Measurements from ENCODE around the gene GPATCH2. TPM values are rescaled to one million over a fixed set of nuclear protein-coding genes. Genes with fewer than 3 reads are reported as not detected.

The GPATCH2 gene
- total RNA-seq, 1 donor from 2014 or later = 18.4 TPM

DNA sequence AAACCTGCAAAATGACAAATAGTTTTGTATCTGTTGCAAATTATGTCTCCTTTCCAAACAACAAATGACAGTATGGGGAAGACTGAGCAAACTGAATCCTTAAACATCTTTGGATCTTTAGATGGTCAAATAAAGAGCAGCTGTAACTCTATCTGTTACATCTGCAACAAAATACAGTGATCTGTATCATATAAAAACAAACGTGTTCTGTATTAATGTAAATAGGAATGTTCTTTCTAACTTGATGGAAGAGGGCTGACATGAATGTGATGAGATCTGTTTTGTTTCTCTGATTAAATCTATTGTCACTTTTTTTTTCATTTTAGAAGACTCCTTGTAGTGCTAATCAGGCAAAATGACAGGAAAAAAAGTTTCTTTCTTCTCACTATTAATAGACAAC lies 159.5 kb downstream of the GPATCH2 start:
- ATAC-seq (no peak), DNase-seq (ENCODE audit: low spot score) (no peak)
- intact Hi-C loops (cut with DNase I) = no loop called here

DNA sequence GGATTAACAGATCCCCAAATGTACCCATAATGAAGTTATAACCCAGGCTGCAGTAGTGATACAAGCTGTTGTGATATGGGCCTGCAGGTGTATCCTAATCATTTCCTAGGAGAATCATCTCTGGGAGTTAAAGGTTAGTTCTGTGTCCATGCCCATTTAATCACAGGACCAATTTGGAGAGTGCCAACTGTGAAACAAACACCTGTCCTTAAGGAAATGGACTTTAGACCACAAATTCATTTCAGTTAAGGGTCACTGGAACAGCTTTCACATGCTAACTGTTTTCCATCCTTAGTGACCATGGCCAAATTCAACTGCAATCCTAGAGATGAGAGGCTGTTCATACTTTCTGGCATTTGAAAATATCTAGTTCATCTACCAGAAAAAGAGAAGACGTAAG lies 160.9 kb downstream of the GPATCH2 start:
- DNase-seq (ENCODE audit: low spot score) (no peak), ATAC-seq (no peak)
- intact Hi-C loops (cut with DNase I) = no loop called here

DNA sequence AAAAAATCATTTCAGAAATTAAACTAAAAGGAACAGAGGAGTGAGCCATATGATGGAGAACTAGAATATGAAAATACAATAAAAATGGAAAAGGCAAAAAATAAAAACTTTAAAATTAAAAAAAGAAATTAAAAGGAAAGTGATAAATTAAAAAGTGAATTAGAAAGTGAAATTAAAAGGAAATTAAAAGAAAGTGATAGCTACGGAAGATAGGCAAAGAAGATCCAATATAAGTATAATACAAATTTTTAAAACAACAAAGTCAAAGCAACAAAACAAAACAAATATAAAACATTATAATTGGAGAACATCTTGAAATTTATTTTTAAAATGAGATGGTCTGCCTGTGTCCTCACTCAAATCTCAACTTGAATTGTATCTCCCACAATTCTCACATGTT lies 165.8 kb downstream of the GPATCH2 start:
- DNase-seq (ENCODE audit: low spot score) (no peak), ATAC-seq (no peak)
- intact Hi-C loops (cut with DNase I) = no loop called here

DNA sequence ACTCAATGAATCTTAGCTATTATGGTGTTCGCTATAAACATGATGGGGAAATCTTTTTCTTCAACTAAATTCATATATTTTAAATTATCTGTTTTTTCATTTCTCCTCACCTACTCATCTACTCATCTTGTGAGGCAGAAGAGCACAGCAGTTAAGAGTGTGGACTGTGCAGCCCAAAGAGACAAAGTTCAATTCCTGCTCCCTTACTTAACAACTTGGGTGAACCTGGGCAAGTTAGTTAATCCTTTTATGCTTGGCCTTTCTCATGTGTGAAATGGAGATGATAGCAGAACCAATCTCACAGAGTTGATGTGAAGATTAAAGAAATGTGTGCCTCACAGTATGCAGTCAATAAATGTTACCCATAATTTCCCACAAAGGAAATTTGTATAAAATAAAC lies 168.2 kb downstream of the GPATCH2 start:
- no peak for ATAC-seq
- no peak for DNase-seq (ENCODE audit: low spot score)
- intact Hi-C loops (cut with DNase I) = no loop called here

DNA sequence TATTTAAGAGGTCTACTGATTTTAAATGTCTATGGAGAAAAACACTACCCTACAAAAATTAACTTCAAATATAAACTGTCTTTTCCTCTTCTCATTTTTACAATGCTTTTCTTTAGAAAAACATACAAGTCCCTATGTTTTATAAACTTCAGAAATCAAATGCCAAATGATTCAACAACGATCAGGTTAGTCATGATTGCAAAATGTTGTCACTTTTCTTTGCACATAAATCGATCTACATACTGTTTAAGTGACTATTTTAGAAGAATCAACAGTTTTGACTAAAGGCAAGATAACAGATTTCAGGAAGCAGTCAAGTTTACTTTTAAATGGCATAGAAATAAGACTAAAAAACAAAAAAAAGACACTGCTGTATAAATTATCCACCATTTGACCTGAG lies 168.7 kb downstream of the GPATCH2 start:
- no peak for DNase-seq (ENCODE audit: low spot score)
- ATAC-seq = no peak
- intact Hi-C loops (cut with DNase I) = no loop called here

DNA sequence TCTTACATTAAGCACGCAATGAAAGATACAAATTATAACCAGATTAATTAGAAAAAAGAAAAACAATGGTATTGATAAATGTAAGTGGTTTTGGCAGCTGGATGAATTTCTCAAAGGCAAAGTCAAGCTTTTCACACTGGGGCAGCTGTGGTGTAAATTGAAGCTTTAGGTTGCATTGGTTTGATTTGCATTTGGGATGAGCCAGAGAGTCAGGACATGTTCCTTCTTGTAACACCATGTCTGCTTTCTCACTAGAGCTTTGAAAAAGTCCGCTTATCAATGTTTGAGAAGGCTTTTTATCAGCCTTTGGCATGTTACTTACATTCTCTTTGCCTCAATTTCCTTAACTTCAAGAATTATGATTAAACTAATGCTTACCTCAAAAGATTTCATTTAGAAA lies 173.9 kb downstream of the GPATCH2 start:
- intact Hi-C loops (cut with DNase I) = no loop called here
- DNase-seq (ENCODE audit: low spot score) (no peak), ATAC-seq (no peak)

DNA sequence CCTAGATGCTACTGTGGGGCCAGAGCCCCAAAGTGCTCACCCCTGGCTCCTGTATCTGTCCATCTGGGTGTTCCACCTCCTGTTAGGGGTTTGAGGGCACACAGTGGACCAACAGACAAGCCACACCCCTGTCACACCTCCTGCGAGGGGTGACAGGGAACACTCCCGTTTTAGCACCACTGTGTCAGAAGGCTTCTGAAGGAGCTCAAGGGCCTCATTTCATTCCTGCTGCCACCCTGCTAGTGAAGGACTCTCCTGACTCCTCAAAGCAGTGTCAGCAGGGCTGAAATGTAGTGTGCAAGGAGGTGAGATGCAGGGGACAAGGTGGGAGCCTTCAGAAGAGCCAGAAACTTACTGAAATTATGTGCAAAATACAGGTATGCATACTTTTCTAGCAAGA lies 174.6 kb downstream of the GPATCH2 start:
- intact Hi-C loops (cut with DNase I) = no loop called here
- no peak for DNase-seq (ENCODE audit: low spot score)
- no peak for ATAC-seq

DNA sequence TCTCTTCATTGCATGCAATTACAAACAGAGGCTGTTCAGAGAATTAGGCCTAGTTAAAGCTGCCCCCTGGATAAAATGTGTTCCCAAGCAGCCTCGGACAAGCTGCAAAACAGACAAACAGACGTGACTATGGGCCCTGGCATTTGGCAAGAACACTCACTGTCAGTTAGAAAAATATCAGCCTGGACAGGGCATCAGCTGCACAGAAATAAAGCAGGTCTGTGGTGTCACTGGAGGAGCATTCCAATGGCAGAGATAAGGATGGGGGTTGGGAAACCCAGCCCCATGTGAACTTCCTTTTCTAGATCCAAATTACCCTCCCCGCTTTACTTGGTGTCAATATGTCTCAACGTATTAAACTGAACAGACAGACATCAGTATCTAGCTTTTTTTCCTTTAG lies 177.1 kb downstream of the GPATCH2 start:
- intact Hi-C loops (cut with DNase I) = no loop called here
- DNase-seq (ENCODE audit: low spot score) (no peak), ATAC-seq (no peak)

DNA sequence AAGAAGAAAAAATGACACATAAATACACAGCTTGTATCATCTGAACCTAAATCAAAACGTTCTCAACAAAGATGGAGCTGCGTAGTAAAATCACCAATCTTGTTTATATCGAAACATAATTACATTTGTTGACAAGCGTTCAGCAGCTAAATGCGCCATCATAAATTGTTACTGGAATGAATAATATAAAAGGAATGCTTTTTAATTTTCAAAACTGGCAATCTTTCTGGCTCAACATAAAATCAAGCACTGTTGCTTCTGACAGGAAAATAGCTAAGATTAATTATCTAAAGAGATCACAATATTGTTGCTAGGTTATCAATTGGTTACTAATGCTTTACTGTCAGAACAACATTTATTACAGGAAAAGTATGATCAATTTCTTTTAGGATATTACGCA lies 181.5 kb downstream of the GPATCH2 start:
- ATAC-seq = no peak
- intact Hi-C loops (cut with DNase I) = no loop called here
- no peak for DNase-seq (ENCODE audit: low spot score)

DNA sequence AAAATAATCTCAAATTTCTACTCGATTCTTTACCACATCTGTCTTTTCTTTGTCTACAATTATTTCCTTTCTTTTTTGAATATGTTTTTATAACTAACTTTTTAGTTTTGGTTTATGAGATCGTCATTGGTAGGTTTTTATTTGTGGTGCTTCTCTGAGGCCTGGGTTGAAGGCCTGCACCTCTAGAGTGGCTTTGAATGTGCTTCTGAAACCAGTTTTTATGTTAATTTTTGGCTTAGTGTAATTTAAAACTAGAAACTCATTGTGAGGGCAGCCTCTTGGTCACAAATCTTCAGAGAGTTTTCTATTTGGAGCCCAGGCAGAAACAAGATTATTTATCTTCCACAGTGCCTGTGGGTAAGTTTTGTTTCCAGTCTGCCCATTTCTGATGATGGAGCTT lies 187.0 kb downstream of the GPATCH2 start:
- intact Hi-C loops (cut with DNase I) = no loop called here
- ATAC-seq (no peak), DNase-seq (ENCODE audit: low spot score) (no peak)

DNA sequence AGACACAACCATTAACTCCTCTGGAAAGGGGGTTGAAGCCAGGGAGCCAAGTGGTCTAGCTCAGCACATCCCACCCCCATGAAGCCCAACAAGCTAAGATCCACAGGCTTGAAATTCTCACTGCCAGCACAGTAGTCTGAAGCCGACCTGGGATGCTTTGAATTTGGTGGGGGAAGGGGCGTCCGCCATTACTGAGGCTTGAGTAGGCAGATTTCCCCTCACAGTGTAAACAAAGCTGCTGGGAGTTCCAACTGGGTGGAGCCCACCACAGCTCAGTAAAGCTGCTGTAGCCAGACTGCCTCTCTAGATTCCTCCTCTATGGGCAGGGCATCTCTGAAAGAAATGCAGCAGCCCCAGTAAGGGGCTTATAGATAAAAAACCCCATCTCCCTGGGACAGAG lies 193.5 kb downstream of the GPATCH2 start:
- ATAC-seq = no peak
- DNase-seq (ENCODE audit: low spot score) = no peak
- intact Hi-C loops (cut with DNase I) = no loop called here

DNA sequence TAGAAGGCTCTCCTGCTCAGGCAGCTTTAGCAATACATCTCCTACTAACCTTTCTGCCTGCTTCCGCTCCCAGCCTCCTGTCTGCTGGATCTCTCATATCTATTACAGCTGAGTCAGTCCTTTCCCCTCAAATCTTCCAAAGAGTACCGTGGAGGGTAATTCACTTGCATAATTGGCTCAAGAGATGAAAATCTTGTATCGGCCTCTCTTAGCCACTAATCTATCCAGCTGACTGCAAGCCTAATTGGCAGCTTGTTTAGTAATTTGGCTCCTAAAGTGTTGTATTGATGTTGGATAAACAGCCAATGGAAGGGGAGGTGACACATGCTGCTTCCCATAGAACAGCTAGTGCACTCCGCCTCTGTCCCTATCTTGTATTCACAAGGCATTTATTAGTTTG lies 195.7 kb downstream of the GPATCH2 start:
- intact Hi-C loops (cut with DNase I) = no loop called here
- ATAC-seq (no peak), DNase-seq (ENCODE audit: low spot score) (no peak)

DNA sequence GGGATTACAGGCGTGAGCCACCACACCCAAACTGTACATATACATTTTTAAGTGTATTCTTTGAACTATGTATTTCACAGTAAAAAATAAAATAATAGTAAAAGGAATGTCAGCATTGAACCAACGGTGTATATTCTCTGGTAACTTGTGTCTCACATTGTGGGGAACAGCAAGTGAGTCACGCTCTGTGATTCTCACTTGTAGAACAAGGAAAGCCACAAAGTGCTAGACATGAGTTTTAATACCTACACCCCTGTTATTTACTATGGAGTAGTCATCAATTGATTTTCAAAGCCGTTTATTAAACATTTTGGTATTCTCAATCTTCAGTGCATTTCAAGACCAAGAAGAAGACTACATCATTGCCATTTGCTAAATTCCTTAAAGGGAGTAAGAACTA lies 197.2 kb downstream of the GPATCH2 start:
- DNase-seq (ENCODE audit: low spot score) (no peak), ATAC-seq (no peak)
- intact Hi-C loops (cut with DNase I) = no loop called here

DNA sequence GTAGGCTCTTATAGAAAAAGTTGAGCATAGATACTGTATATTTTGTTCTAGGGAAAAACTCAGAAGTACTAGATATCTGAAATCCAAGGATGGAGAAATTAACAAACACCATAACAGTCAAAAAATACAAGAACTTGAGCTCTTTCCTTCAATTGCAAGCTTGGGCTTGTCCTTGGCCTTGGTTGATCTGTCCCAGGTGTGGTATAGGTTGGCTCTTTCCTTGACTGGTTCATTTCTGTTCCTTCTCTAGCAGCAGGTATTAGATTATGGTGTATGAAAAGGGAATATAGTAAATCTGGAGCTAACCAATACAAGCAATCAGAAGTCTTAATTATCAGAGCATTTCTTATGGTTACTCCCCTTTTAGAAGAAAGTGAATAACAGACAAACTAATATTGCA lies 198.6 kb downstream of the GPATCH2 start:
- DNase-seq (ENCODE audit: low spot score) (no peak), ATAC-seq (no peak)
- intact Hi-C loops (cut with DNase I) = no loop called here

DNA sequence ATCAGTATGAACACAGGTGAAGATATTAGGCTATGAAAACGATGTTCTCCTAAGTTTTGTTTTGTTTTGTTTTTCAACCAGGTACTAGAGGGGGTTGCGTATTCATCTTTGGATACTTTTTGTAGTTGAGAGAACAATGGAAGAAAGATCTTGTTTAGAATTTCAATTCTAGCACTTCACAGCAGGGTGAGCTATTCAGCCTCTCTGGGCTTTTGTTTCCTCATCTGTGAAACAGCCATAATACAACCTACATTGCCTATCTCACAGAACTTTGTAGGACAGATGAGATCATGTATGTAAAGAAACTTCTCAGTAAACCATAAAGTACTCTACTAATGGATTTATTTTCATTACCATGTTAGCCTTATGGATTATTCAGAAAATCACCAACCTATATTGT lies 199.5 kb downstream of the GPATCH2 start:
- ATAC-seq (no peak), DNase-seq (ENCODE audit: low spot score) (no peak)
- intact Hi-C loops (cut with DNase I) = no loop called here

DNA sequence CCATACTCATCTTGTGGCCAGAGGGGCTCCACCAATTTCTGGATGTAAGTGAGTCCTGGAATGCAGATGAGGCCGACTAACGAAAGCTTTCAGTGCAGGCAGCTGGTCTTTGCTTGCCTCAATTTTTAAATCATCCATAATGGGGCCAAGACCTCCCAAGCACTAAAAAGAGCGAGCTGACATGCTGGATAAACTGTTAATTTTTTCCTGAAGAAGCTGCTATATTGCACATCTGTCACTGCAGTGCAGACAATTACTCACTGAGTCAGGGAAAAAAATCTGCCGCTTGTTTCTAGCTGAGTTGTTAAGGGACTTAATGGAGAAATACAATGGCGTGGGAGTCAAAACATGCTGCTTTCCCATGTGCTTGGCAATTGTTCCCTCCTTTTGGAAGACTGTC lies 205.5 kb downstream of the GPATCH2 start:
- intact Hi-C loops (cut with DNase I) = no loop called here
- ATAC-seq (peak; percentile 48), DNase-seq (ENCODE audit: low spot score) (no peak)

DNA sequence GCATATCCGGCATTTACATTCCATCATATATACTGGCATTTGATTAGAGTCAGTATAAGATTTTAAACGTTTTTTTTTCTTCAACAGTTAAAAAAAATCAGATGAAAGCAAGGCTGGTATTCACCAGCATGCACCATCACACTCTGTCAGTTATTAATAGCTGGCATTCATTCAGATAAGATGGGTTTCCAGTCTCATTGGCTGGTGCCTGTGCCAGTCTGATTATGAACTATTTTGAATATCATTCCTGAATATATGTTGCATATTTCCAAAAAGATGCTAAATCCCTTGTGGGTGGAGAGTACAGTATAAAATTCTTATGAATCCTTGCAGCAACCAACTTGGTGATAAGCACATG lies 211.7 kb downstream of the GPATCH2 start:
- no peak for ATAC-seq
- intact Hi-C loops (cut with DNase I) = no loop called here
- no peak for DNase-seq (ENCODE audit: low spot score)

DNA sequence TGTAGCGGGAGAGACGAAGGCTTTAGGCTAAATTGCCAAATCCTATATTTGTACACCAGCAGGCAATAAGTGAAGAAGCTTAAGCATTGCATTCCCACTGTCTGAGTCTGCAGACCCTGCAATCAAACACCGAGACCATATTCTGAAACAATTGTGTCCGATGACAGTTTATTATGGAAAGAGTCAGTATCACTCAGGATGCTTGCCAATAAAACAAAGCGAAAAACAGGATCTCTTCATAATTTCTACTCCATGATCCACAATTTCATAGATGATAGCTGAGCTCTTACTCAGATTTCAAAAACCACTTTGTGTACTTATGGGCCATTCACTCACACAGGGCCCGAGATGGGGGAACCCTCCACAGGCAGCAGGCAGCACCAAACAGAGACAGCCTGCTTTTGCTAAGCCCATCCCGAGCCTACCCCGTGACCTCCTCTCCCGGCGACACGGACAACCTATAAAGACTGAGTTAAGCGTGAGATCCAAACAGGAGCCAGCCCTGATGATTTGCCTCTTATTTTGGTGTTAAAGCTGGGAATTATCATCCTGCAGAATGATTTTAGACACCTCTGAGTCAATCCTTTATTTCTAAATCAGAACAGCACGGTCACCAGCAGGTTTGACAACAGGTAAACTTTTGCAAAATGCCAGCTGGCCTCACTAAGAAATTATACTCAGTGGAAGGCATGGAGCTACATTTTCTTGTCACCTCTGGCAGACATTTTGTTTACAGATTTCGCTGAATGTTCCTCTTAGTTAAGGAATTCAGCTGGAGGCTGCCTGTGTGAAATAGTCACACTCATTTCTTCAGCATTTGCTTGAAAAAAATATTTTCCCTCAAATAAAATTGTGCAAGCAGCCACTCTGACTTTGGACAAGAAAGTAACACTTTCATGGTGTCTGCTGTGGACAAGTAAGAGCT lies 212.4 kb downstream of the GPATCH2 start:
- no peak for ATAC-seq
- intact Hi-C loops (cut with DNase I) = no loop called here
- no peak for DNase-seq (ENCODE audit: low spot score)

DNA sequence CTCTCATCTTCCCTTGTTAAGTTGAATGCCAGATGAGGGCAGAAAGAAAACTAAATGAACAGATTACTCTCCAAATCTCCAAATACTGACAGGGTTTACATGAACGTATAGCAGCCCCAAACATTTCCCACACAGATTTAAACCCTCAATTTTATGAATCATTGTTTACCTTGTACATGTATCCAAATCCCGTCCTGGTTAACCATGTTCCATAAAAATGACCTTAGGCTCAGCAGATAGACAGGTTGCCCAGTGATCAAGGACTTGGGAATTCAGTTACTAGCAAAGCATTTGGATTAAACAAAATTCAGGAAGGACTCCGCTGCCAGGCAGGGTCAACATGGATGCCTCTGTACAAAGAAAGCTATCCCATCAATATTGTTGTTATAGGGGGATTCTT lies 213.5 kb downstream of the GPATCH2 start:
- intact Hi-C loops (cut with DNase I) = no loop called here
- DNase-seq (ENCODE audit: low spot score) (no peak), ATAC-seq (no peak)

DNA sequence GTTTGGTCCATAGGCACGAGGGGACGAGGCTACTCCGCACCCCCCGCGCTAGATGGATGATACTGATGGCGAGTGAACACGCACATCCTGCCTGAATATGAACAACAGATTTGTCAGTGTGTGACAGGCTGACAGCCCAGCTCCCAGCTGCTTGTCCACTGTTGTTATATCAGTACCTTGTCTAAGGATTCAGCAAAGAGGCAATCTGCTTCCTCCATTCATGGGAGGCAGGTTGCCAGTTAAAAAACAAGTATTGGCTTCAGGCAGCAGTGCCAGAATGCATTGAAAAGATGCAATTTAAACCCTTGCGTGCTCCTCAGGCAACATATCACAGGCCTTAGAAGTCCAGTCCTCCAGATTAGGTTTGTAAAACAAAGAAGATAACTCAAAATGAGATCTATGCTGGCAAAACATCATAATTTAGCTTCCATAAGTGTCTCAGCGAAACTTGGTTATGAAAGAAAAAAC lies 223.3 kb downstream of the GPATCH2 start:
- no peak for DNase-seq (ENCODE audit: low spot score)
- intact Hi-C loops (cut with DNase I) = no loop called here
- no peak for ATAC-seq

DNA sequence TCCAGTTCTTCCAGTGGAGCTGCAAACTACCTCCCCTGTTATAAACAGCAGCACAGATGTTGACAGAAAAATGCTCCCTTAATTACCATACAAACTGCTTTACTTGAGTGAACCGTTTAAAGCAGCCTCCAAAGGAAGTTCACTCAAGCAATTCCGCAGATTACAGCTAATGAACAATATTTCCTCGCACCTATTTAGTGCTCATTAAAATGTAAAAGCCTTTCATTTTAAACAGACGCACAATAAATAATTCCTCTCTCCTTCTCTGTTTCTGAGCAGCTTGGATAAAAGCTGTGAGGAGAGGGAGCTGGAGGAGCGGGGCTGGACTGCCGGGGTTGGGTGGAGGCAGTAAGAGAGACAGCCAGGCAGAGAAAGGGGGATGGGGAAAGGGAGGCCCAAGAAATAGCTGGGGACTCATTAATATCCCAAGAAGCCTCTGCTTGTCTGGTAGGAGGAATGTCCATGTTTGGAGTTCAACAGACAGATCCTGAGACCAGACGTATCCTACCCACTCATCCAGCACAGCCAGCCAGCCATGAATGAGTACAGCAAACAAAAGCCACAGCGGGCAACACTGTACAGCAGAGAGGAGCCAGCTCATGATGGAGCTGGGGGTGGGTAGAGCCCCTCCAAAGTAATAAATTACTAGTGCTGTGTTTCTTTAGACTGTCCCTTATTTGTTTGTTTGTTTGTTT lies 227.7 kb downstream of the GPATCH2 start:
- no peak for DNase-seq (ENCODE audit: low spot score)
- intact Hi-C loops (cut with DNase I) = no loop called here
- ATAC-seq = no peak

Data from sciatic nerve (tissue), 2 donors.